Measurements from ENCODE around the gene RND3. TPM values are rescaled to one million over a fixed set of nuclear protein-coding genes. Genes with fewer than 3 reads are reported as not detected.

Gene RND3
- total and polyA plus RNA-seq, 10 of the 15 experiments (the other 5 are each of a cell fraction or from before 2014, with no cell fraction given): 0.38 to 18.3 (median 0.93) TPM

GRCh38 chr2:150486539-150487484, 655 bp downstream of the RND3 start (continued):
- TF ChIP-seq SKIL (IDR thresholded peaks at IDR 0.05; ENCODE audit: low read depth, poor library complexity, severe bottlenecking) (no peak), SUPT20H (IDR thresholded peaks at IDR 0.05; ENCODE audit: borderline replicate concordance, control insufficient read depth, low read depth, low read length) (no peak), NR2F1 (conservative IDR thresholded peaks at IDR 0.05) (peak; percentile 59; the same call in 1 of the 2 replicates), MTA2 (IDR thresholded peaks at IDR 0.05; ENCODE audit: low read depth) (0 out of 2 replicates have a peak, but pooled peaks have one; percentile 35), SREBF2 (IDR thresholded peaks at IDR 0.05; ENCODE audit: low read length) (no peak)

- ChIA-PET POLR2A (interaction anchor here (0.5 to 3.6 kb wide), 6 partner anchors 12 to 359 kb away, joined by 3 to 45 read pairs (median 6); no protein-coding TSS in a partner anchor), CTCF (interaction anchor here (0.8 to 2.2 kb wide), 6 partner anchors 10 to 124 kb away, joined by 3 to 14 read pairs (median 4); no protein-coding TSS in a partner anchor), RAD21 (ENCODE audit: unreplicated experiment) (interaction anchor here (0.5 to 9.9 kb wide), 13 partner anchors 14 to 805 kb away, joined by 3 to 143 read pairs (median 5); no protein-coding TSS in a partner anchor), SMC1A (ENCODE audit: uncharacterized antibody, unreplicated experiment) (interaction anchor here (0.8 to 6.3 kb wide), 13 partner anchors 12 to 121 kb away, joined by 3 to 66 read pairs (median 6); no protein-coding TSS in a partner anchor)
- Histone ChIP-seq H4K20me1 (ENCODE audit: control insufficient read depth, insufficient read depth) (no peaks in the 10 kb centered on the region), H3K27me3 (replicated peaks in 1 of 2; ENCODE audit: control insufficient read depth in 2 of 2, insufficient read depth in 2 of 2, low read length in 1 of 2) (peaks cover 0 to 12% of the 10 kb centered on the region in 2 experiments), H3K4me3 (no peak overlapping the region), H3K4me2 (ENCODE audit: control insufficient read depth, insufficient read depth) (peak overlapping the region; percentile 5; the same call in 1 of the 2 replicates), H3K79me2 (ENCODE audit: control insufficient read depth, insufficient read depth, low read length) (no peaks in the 10 kb centered on the region), H2AFZ (ENCODE audit: control insufficient read depth, low read depth, low read length) (no peak overlapping the region), H3K9me3 (replicated peaks; ENCODE audit: control insufficient read depth, insufficient read depth, low read length) (no peaks in the 10 kb centered on the region), H3K4me1 (ENCODE audit: control insufficient read depth, insufficient read depth, low read length) (no peaks in the 10 kb centered on the region), H3K36me3 (ENCODE audit: control insufficient read depth in 2 of 2, insufficient read depth in 2 of 2, low read length in 1 of 2) (no peaks in the 10 kb centered on the region), H3K27ac (ENCODE audit: control insufficient read depth, insufficient read depth) (no peak overlapping the region), H3K9ac (ENCODE audit: control insufficient read depth, insufficient read depth, low read length) (no peak overlapping the region)
- FAIRE-seq (no peak), ATAC-seq (peak; percentile 47), DNase-seq (ENCODE audit: low read depth, low spot score) (no peak)
- intact Hi-C loops (cut with micrococcal nuclease; ENCODE audit: unreplicated experiment) (loop anchor here (2.0 to 10.0 kb wide), 4 partner anchors 125 to 749 kb away; no protein-coding TSS in a partner anchor), in situ Hi-C loops (cut with MboI) (no loop called here)
- no TSS peak for BruUV-seq (replicated peaks)
- 9% methylated on average over 52 of the region's 62 CpGs for WGBS (ENCODE audit: insufficient coverage, insufficient replicate concordance, low lambda C conversion rate, missing lambda C conversion rate)
- TF ChIP-seq MTA3 (IDR thresholded peaks at IDR 0.05; ENCODE audit: borderline replicate concordance, low read length): no peak
- TF ChIP-seq NKRF (conservative IDR thresholded peaks at IDR 0.05): no peak
- TF ChIP-seq BHLHE40 (IDR thresholded peaks at IDR 0.05; ENCODE audit: borderline replicate concordance in 1 of 2, low read depth in 2 of 2, low read length in 1 of 2): no peak; a peak in 1 of 4 replicates
- TF ChIP-seq IKZF2 (IDR thresholded peaks at IDR 0.05): peak in 1 of 2 experiments; percentile 8; a peak in 1 of 4 replicates
- no peak for TF ChIP-seq BCL3 (IDR thresholded peaks at IDR 0.05; ENCODE audit: borderline replicate concordance, insufficient read depth, low read depth, low read length, poor library complexity, severe bottlenecking)
- peak; percentile 51; the same call in 1 of the 2 replicates for TF ChIP-seq LARP7 (IDR thresholded peaks at IDR 0.05)
- TF ChIP-seq NR2C1 (IDR thresholded peaks at IDR 0.05): peak; percentile 52; the same call in 1 of the 2 replicates
- TF ChIP-seq IKZF1 (conservative IDR thresholded peaks at IDR 0.05): peak; percentile 65
These were observed 1.5 kb downstream of the RND3 start for GRCh38 chr2:150485871-150486538.
